Stimulated activated CD8-positive, alpha-beta memory T cell treated with anti-CD3 and anti-CD28 coated beads, Interleukin-4, amount 100 ng/mL, for 1 hour (primary cell): Measurements from ENCODE around the gene RAB3IL1.

Experiments
- DNase-seq, 2 donors: peaks; one replicate each; pipeline ENCODE4 v3.0.0-alpha.2; 2020; ENCODE audit warnings: low read depth in 2 of 2, low spot score in 1 of 2

Gene RAB3IL1

DNA sequence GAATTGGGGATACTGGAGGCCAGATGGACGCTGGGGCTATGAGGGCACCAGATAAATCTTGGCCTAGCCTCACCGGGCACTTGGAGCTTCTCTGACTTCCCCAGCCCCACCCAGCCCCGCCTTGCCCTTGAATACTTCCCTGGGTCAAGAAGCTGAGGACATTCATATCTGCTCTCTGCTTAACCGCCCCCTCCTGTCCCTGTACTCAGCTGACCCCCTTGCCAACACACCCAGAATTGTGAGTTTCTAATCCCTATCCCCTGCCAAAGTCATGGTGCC lies 48.0 kb downstream of the RAB3IL1 start:
- no peak for DNase-seq

- no peak for DNase-seq
Observed at GRCh38 chr11:61868571-61869428, 48.6 kb downstream of the RAB3IL1 start.

- DNase-seq: no peak
Observed at GRCh38 chr11:61866958-61867343, 50.4 kb downstream of the RAB3IL1 start.

- no peak for DNase-seq
Observed at GRCh38 chr11:61866231-61866957, 51.0 kb downstream of the RAB3IL1 start.

- DNase-seq: no peak
Observed at GRCh38 chr11:61864814-61865775, 52.3 kb downstream of the RAB3IL1 start.

GRCh38 chr11:61863548-61864081 lies 53.8 kb downstream of the RAB3IL1 start:
- DNase-seq: no peak

- DNase-seq: no peak
Observed at GRCh38 chr11:61862714-61863547, 54.4 kb downstream of the RAB3IL1 start.

DNA sequence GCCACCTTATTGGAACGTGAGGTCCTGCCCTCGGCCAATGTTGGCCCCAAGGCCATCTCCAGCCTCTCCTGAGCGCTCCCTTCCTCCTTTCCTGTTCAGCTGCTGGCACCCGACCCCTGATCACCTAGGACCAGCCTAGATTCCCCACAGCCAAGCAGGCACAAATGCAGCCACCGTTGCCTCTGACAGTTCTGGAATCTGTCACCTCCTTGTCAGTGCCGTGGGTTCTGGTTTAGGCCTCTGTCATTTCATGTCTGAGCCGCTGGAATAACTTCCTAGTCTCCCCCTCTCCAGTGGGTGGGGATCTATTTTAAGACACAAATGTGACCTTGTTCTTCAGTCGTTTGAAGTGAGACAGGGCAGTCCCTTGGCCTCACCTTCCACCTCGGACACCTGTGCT lies 55.7 kb downstream of the RAB3IL1 start:
- DNase-seq: no peak

DNA sequence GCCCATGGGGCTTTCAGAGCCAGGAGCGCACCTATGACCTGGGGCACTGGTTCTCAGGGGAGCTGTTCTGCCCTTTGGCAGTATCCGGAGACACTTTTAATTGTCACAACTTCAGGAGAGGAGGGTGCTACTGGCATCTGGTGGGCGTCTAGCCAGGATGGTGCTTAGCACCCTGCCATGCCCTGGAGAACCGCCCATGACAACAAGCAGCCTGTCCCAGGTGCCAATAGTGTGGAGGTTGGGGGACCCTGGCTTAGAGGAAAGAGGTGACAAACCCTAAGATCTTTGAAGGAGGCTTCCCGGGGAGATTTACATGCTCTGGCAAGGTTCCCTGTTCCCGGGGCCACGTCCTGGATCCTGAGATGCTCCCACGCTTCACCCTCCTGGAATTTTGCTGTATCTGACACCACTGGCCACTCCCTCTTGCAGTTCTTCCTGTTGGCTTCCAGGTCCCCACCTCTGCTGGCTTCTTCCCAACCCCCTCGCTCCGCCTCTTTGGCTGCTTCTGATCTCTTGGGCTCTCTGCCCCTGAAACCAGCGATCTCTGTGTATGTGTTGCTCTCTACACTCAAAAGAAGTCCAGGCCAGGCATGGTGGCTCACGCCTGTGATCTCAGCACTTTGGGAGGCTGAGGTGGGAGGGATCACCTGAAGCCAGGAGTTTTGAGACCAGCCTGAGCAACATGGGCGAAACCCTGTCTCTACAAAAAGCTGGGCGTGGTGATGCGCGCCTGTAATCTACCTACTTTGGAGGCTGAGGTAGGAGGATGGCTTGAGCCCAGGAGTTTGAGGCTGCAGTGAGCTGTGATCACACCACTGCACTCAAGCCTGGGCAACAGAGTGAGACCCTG lies 57.1 kb downstream of the RAB3IL1 start:
- no peak for DNase-seq

DNA sequence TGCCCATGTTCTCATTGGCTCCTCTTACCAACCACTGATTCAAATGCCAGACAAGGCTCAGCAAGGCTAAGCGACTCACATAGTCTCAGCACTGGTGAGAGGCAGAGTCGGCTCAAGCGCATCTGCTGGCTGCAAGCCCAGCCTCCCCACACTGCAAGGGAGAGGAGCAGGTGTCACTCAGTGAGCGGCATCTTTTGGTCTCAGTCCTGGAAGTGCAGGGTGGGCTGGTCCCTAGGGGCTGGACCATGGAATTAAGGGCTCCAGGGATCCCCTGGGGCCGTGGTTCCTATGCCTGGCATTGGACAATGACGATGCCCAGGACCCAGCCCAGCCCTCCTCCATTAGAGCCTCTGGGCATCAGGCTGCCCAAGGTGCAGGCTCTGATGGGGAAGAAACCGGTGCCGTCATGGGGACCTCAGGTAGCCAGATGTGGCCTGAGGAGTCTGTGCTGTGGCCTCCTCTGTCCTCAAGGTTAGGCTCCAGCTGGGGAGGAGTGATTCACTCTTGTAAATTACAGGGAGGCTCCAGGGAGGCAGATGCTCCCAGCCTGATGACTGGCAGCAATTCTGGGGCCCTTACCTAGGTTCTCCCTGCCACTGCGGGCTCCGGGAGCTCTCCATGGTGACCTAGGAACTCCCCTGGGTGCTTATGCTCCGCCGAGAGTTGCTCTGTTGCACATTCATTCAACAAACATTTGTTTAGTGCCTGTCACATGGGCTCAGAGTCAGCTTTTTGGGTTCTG lies 61.3 kb downstream of the RAB3IL1 start:
- DNase-seq: no peak

GRCh38 chr11:61854966-61855714 lies 62.2 kb downstream of the RAB3IL1 start:
- no peak for DNase-seq

DNA sequence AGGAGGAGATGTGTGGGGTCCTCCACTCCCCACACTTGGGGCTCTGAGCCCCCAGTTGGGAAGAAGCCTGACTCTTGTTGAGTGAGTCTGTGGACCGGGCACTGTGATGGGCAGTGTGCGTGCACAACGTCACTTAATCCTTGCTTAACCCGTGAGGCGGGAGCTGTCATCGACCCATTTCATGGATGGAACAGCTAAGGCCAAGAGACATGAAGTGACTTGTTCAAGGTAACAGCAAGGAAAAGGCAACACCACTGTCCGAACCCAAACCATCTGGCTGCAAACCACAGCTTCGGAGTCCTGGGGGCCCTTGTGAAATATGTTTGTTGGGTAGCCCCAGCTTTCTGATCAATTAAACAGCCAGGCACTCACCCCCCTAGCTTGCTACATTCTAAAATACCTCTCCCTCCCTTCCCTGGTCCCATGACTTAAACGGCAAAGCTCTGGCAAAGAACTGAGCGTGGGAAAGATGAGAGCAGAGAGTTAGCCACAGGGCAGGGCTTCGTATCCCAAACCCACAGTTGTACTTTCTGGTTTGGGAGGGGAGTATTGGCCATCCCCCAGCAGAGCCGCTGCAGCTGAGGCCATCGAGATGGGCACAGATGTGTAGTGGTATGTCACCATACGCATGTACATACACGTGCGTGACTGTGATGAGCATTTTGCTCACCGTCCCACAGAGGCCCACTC lies 63.0 kb downstream of the RAB3IL1 start:
- no peak for DNase-seq

- DNase-seq: no peak
Observed at GRCh38 chr11:61853698-61854169, 63.6 kb downstream of the RAB3IL1 start.

- DNase-seq: no peak
Observed at GRCh38 chr11:61851900-61852295, 65.5 kb downstream of the RAB3IL1 start.

DNA sequence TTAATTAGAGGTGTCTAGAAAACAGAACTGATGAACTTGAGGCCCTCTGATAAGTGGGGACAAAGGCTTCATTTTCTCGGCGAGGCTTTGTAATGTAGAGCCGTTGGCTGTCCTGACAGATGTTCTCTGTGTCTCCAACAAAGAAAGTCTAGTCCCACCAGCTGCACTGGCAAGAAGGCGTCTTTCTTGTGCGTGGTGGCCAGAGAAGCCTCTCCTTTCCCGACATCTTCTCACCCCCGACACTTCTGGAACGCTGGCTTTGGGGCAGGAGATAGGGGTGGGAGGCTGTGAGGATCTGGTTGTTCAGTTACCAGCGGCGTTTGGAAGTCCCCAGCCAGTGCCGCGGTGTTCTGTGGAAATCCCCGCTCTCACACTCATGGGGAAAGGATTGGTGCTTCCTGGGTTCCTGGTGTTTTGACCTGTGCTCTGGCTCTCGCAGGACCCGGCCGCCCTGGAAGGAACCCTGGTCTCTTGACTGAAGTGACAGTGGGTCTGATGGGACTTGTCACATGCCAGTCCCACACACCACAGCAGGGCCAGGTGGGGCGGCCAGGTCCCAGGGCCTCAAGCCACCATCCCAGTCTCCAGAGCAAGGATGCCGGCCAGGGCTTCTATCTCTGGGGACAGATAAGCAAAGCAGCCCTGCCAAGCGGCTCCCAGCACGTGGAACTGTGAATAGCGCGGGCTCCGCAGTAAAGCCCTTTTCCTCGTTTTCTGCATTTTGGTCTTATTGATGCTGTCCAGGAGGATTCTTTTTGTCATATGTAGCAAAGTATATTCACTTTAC lies 66.1 kb downstream of the RAB3IL1 start:
- no peak for DNase-seq

GRCh38 chr11:61850687-61851086 lies 66.7 kb downstream of the RAB3IL1 start:
- no peak for DNase-seq

DNA sequence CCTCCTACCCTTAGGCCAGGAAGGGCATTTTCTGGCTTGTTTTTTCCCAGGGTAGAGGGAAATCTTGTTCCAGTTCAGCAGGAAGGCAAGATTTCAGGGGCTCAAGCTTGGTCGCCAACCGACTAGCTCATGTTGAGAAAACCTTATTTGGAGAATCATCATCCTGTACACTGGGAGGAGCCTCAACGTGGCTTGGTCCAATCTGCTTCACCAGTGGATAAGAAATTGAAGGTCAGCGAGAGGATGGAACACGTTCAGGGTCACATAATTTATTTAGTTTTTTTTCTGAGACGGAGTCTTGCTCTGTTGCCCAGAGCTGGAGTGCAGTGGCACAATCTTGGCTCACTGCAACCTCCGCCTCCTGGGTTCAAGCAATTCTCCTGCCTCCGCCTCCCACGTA lies 68.7 kb downstream of the RAB3IL1 start:
- no peak for DNase-seq
